Umbilical cord (tissue), 2 donors: ENCODE measurements around the gene LSP1. TPM values are rescaled to one million over a fixed set of nuclear protein-coding genes. Genes with fewer than 3 reads are reported as not detected.
"Not testable (repeated sequence)": the region's sequence is repeated elsewhere in the genome, so short reads cannot be mapped to it uniquely, and the experiment has no call there.

Experiments
- DNase-seq: peaks from one replicate; pipeline ENCODE4 v3.0.0-alpha.2; 2015; ENCODE audit warnings: low spot score
- total RNA-seq: library from RNA; depleted of rRNA; stranded (reverse); fragments of >200 nt; gene quantifications from one replicate; pipeline ENCODE4 v1.2.3, GENCODE V29; 2014; ENCODE audit warnings: low replicate concordance; ENCODE audit not compliant: insufficient read depth

LSP1 gene
- total RNA-seq, 1 donor from 2014 or later = 85.5 TPM

- DNase-seq = peak; percentile 89
Measured at GRCh38 chr11:1877211-1878136, 24.6 kb downstream of the LSP1 start.

DNA sequence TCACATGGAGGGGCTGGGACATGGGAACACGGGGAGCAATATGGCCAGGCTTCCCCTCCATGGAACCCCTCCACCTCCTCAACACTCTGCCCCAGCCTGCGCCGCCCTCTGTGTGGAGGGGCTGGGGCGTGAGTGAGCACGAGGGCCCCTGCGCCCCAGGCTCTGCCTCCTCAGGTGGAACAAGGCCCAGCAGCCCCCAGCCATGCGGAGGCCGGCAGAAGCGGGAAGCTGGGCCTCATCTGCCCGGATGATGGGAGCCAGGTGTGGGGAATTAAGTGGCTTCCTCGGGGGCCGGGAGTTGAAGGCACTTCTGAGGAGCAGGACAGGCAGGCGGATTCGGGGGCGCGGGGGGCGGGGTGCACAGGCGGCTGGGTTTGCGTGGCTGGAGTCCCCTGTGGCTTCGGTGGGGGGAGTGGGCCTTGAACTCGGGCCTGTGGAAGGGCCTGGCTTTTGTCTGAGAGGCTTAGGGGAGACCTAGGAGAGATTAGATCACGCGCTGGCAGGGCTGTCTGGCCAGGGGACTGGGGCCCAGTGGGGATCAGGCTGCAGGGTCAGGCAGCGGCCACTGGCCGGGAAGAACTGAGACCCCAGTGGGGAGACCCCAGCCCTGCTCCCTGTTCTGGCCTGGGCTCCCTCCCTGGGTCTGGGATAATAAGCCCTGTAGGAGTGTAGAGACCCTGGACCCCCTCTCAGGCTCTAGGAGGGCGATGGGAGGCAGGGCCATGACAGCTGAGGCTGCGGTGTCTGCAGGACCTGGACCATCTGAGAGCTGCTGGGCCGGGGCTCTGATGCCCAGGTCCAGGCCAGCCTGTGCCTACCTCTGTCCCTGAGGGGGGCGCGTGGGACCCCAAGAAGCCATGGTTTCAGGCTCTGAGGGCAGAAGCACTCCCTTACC lies 25.5 kb downstream of the LSP1 start:
- peak; percentile 98 for DNase-seq

DNA sequence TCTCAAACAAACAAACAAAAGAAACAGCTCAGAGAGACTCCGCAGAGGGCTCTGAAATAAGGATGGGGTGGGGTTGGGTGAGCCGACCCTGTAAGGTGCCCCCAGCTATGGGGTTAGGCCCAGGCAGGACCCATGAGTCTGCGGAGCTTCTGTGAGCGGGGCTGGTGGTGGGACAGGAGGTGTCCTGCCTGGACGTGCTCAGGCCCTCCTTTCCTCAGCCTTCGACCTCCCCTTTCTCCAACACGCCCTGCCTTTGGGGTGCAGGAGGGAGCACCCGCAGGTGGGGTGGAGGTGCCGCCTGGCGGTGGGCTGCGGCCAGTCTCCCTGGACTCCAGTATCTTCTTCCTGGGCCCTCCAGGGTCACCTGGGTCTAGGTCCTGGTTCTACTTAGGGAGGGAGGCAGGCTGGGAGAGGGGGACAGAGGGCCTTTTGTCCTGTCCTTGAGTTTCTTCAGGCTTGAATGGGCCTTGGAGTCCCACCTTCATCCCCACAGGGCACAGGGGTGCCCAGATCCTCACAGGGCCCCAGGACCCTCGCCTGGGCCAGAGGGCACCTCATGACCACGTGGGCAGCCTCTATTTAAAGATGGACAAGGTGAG lies 26.6 kb downstream of the LSP1 start:
- no peak for DNase-seq

DNA sequence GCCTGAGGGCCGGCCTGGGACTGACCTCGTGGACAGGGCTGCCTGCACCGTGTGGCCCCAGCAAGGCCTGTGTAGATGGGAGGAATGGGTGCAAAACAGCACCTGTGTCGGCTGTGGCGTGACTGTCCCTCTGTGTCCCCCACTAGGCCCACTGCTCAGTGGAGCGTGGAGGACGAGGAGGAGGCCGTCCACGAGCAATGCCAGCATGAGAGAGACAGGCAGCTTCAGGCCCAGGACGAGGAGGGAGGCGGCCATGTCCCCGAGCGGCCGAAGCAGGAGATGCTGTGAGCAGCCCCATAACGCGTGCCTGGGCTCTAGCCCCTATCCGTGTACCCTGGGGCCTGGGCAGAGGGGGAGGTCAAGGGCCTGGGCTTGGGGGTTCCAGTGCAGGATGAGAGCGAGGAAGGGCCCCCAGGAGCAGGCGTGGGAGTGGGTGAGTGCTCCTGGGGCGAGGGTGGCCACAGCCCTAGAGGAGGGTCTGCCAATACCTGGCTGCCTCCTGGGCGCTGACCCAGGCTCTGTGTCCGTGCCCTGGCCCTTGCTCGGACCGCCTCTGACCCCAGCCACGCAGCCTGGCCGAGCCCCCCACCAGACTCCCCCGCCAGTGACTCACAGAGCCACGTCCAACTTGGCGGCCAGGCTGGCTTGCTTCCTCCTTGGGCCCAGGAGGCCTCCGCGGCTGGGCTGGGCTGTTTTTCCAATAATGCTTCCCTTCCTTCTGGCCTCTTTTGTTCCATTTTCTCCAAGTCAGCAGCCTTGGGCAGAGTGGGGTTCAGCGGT lies 27.2 kb downstream of the LSP1 start:
- DNase-seq = peak; percentile 78

DNA sequence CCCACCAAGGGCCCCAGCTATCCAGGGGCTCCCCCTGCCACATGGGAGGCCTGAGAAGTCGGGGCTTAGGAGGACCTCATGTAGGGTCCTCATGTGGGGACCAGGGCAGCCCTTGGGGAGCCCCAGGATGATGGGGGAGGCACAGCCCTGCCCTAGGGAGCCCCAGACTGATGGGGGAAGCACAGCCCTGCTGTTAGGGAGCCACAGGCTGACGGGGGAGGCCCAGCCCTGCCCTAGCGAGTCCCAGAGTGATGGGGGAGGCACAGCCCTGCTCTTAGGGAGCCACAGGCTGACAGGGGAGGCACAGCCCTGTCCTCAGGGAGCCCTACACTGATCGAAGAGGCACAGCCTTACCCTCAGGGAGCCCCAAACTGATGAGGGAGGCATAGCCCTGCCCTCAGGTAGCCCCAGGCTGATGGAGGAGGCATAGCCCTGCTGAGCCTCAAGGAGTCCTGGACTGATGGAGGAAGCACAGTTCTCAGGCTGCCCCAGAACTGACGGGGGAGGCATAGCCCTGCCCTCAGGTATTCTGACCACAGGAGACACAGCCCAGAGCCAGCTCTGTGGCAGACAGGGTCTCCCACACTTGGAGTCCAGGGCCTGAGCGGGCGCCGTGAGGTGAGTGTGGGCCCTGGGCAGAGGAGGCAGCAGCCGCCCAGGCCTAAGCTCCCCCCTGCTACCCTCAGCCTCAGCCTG lies 28.0 kb downstream of the LSP1 start:
- DNase-seq = no peak

DNA sequence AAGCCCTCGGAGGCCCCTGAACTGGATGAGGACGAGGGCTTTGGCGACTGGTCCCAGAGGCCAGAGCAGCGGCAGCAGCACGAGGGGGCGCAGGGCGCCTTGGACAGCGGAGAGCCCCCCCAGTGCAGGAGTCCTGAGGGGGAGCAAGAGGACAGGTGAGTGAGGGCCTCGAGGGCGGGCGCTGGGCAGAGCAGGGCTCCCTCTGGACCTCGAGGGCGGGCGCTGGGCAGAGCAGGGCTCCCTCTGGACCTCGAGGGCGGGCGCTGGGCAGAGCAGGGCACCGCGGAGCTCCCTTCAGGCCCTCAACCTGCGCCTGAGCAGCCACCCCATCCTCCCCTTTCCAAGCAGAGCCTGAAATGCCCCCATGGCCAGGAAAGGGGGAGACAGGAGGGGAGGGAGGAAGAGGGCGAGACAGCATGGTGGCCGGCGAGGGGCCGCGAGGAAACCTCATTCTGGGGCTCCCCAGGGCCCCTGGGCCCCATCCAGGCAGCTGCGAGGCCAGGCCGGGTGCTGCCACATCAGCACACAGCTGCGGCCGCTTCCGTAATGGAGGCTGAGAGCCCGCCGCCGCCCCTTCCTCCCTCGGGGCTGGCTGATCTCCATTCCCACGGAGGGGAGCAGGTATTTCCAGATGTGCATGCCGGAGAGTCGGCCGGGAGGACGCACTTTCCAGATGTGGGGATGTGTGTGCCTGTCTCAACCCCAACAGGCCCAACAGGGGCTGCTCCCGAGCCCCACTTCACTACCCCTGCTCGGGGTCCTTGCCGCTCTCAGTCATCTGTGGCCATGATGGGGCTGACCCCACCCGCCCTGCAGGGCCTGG lies 28.8 kb downstream of the LSP1 start:
- DNase-seq = peak; percentile 53

DNA sequence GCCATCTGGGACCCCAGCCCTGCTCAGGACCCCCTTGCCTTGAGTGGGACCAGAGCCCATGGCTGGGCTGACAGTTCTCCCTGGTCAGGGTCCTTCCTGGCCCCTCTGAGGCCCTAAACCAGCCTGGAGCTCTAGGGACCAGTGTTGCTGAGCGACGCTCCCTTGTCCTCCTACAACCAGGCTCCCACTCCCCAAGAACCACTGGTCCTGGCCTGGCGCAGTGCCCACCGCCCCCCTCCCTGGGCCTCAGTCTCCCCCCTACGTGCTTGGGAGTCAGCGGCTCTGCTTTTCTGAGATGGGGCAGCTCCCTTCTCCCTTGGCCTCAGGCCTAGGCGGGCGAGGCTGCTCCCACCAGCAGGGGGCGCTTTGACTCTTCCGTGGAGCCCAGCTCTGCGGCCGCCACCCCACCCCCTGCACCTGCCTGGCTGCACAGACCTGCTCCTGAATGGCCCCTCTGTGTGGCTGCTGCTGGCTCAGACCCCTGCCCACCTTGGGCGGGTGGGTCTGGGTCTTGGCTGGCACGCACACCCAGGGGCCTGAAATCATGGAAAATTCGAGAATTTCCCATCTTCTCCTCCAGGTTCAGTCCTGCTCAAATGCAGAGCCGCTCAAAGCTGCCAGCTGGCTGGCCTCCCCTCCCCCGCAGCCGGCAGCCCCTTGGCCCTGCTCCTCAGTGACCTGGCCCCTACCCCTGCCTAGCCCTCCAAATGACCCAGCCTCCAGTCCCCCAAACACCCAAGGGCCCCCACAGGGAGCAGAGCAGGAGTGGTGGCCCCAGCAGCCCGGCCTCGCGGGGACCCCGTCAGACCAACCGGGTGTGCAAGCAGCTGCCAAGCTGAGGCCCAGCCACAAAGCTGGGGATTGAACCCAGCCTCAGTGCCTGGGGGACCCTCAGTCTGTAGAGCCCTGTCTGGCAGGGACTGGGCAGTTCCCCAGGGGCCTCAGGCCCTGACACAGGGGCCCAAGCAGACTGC lies 29.7 kb downstream of the LSP1 start:
- peak; percentile 91 for DNase-seq

GRCh38 chr11:1883346-1884302 lies 30.7 kb downstream of the LSP1 start:
- DNase-seq = no peak

GRCh38 chr11:1884303-1884700 lies 31.4 kb downstream of the LSP1 start:
- DNase-seq = no peak

DNA sequence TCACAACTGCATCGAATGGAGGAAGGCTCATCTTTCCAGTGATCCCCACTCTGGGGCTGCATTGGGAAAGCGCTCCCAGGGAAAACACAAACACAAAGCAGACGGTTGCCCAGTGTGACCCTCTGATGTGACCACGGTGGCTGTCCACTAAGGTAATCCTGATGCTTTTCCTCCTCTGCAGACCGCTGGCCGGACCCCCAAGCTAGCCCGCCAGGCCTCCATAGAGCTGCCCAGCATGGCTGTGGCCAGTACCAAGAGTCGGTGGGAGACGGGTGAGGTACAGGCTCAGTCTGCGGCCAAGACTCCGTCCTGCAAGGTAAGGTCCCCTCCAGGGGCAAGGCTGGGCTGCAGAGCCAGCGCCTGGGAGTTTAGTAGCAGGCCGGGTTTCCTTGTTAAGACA lies 33.7 kb downstream of the LSP1 start:
- not testable (repeated sequence) for DNase-seq

DNA sequence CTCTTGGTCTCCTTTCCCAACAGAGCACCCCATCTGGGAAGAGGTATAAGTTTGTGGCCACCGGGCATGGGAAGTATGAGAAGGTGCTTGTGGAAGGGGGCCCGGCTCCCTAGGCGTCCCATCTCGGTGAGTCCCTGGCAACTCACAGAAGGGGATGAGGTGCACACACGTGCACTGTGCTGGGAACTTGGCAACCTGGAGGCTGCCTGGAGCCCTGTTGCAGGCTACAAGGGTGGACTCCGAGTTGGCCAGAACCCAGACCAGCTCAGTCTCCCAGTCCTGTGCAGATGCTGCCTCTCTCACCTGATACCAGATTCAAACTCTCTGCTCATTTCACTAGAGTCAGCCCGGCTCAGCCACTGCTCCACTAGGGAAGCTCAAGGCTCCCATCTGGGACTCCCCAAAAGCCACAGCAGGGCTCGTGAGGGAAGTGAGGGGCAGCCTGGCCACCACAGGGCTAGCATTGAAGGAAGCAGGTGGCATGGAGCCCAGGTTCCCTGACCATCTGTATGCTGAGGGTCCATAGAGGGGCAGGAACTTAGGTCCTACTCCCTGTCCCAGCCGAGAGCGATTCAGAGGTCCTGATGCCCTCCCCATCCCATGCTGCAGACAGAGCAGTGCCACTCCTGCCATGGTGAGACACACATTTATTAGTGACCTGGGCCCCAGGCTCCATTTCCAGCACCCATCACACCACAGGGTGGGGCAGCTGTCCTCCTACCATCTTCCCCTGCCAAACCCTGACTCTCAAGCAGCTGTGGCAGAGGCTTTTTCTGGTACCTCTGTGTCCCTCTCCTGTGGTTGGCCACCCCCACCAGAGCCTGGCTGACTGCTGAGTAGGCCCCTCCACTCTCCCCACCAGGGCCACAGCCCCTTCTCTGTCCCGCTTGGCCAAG lies 34.8 kb downstream of the LSP1 start:
- DNase-seq = no peak

DNA sequence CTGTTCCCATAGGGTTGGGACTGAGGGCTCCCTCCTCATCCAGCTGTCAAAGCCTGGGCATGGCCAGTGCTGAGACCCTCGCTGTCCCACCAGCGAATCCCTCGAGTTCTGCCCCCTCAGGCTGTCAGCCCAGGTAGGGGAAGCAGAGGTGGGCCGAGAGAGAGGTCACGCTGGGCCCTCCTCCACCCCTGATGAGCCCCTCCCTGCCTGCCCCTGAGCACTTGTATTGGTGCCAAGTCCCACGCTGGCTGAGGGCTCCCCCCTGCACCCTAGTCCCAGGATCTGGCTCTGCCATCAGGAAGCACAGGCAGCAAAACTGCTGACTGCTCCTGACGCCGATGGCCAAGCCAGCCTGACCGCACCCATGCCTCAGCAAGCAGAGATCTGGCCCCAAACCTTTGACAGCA lies 35.5 kb downstream of the LSP1 start:
- DNase-seq = no peak

GRCh38 chr11:1888811-1889210 lies 35.9 kb downstream of the LSP1 start:
- DNase-seq = no peak

- DNase-seq = no peak
Measured at GRCh38 chr11:1889224-1889930, 36.5 kb downstream of the LSP1 start.
